Measurements from ENCODE around the gene SUCLG2. TPM values are rescaled to one million over a fixed set of nuclear protein-coding genes. Genes with fewer than 3 reads are reported as not detected.

Gene SUCLG2, protein sequence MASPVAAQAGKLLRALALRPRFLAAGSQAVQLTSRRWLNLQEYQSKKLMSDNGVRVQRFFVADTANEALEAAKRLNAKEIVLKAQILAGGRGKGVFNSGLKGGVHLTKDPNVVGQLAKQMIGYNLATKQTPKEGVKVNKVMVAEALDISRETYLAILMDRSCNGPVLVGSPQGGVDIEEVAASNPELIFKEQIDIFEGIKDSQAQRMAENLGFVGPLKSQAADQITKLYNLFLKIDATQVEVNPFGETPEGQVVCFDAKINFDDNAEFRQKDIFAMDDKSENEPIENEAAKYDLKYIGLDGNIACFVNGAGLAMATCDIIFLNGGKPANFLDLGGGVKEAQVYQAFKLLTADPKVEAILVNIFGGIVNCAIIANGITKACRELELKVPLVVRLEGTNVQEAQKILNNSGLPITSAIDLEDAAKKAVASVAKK
- total RNA-seq (2022), result 49.5 and 56.6 TPM in 2 replicates
- Bru-seq, nascent RNA, result percentile 85 among the genes with signal in this experiment
- BruChase-seq, experiment 1, labeled RNA remaining after a 6-hour chase, result percentile 63 among the genes with signal in this experiment
- percentile 62 among the genes with signal in this experiment for BruChase-seq, experiment 2, labeled RNA remaining after a 2-hour chase
- long read RNA-seq, transcript SUCLG2-201 (11 exons, 2,352 nt), result major isoform, 118 of 143 reads
- long read RNA-seq, partial matches to known transcripts, result 4 of 143 reads
- long read RNA-seq, other reads (novel, unspliced or antisense), result 21 of 143 reads

DNA sequence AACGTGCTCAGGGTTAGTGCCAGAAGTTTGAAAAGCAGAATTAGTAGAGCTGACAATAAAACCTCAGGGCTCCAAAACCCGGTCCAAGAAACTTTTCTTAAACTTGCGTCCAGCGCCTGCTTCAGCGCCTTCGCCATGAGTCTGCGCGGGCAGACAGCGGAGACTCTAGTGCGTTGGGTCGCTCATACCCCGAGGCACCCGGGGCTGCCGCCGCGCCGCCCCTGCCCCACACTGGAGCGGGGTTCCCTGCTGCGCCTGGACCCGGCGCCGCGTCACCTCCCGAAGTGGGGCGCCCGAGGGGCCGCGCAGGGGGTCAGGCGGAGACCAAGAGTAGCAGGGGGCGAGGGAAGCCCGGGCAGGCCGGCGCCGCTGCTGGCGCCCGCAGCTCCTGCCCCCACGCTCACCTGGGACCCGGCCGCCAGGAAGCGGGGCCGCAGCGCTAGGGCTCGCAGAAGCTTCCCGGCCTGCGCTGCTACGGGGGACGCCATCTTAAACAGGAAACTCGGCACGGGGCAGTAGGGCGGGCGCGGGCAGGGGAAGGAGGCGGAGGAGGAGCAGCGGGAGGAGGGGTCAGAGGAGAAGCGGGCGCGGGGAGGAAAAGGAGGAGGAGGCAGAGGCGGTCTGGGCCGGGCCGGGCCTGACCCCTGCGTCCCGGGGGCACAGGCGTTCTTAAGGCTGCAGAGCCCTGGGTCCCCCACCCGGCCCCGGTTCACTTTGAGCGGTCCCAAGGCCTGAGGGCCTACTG is at the start of gene SUCLG2:
SUCLG2 (minus strand) TSS at position 514 of the 745 bp plus-strand sequence; CDS start at position 488, 26 bp downstream.
- H3K9me3 Mint-ChIP-seq (ENCODE audit: low read depth, unreplicated experiment), result no peaks in the 10 kb centered on the region
- no TSS peak for BruUV-seq (replicated peaks)
- H3K4me1 Mint-ChIP-seq (ENCODE audit: low read depth, unreplicated experiment), result peaks cover 27% of the 10 kb centered on the region
- peak within 1 kb of the TSS; percentile 52 for H3K27ac Mint-ChIP-seq (ENCODE audit: unreplicated experiment)
- TF ChIP-seq, protein P1, sequence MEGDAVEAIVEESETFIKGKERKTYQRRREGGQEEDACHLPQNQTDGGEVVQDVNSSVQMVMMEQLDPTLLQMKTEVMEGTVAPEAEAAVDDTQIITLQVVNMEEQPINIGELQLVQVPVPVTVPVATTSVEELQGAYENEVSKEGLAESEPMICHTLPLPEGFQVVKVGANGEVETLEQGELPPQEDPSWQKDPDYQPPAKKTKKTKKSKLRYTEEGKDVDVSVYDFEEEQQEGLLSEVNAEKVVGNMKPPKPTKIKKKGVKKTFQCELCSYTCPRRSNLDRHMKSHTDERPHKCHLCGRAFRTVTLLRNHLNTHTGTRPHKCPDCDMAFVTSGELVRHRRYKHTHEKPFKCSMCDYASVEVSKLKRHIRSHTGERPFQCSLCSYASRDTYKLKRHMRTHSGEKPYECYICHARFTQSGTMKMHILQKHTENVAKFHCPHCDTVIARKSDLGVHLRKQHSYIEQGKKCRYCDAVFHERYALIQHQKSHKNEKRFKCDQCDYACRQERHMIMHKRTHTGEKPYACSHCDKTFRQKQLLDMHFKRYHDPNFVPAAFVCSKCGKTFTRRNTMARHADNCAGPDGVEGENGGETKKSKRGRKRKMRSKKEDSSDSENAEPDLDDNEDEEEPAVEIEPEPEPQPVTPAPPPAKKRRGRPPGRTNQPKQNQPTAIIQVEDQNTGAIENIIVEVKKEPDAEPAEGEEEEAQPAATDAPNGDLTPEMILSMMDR (IDR thresholded peaks at IDR 0.05; ENCODE audit: unreplicated experiment), result no peak
- no peaks in the 10 kb centered on the region for H3K27me3 Mint-ChIP-seq (ENCODE audit: unreplicated experiment)
- peak; percentile 89 for DNase-seq
- CTCF ChIA-PET, result no interaction called here
- peaks cover 17% of the 10 kb centered on the region for H3K36me3 Mint-ChIP-seq (ENCODE audit: insufficient read depth, unreplicated experiment)
- peak within 1 kb of the TSS; percentile 70 for H3K4me3 Mint-ChIP-seq (ENCODE audit: low read depth, unreplicated experiment)
- intact Hi-C loops (cut with micrococcal nuclease; ENCODE audit: unreplicated experiment), result no loop called here

DNA sequence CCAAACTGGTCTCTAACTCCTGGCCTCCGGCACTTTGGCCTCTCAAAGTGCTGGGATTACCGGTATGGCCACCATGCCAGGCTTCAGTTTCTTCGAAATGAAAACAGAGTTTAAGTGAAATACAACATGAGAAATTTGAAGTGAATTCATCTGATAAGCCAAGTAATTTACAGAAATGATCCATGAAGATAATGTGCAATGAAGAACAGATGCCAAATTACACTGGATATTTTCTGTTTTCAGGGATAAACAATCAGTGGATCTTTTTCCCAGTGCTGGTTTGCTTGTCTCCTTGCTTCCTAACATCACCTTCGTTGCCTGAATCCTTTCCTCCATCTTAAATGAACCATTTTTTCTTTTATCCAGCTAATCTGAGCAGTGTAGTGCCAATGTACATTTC is 46.2 kb upstream of the SUCLG2 start:
- no TSS peak for BruUV-seq (replicated peaks)
- CTCF ChIA-PET, result no interaction called here
- Mint-ChIP-seq H3K4me1 (ENCODE audit: low read depth, unreplicated experiment) (no peaks in the 10 kb centered on the region), H3K27ac (ENCODE audit: unreplicated experiment) (no peak overlapping the region), H3K9me3 (ENCODE audit: low read depth, unreplicated experiment) (peaks cover 1% of the 10 kb centered on the region), H3K27me3 (ENCODE audit: unreplicated experiment) (no peaks in the 10 kb centered on the region), H3K36me3 (ENCODE audit: insufficient read depth, unreplicated experiment) (no peaks in the 10 kb centered on the region), H3K4me3 (ENCODE audit: low read depth, unreplicated experiment) (no peak overlapping the region)
- DNase-seq, result no peak
- intact Hi-C loops (cut with micrococcal nuclease; ENCODE audit: unreplicated experiment), result no loop called here
- TF ChIP-seq, protein P1 (IDR thresholded peaks at IDR 0.05; ENCODE audit: unreplicated experiment), result no peak

GRCh38 chr3:67699882-67700281 is 45.5 kb upstream of the SUCLG2 start:
- no peak for DNase-seq
- TF ChIP-seq, protein P1 (IDR thresholded peaks at IDR 0.05; ENCODE audit: unreplicated experiment), result no peak
- CTCF ChIA-PET, result no interaction called here
- Mint-ChIP-seq H3K4me3 (ENCODE audit: low read depth, unreplicated experiment) (no peak overlapping the region), H3K9me3 (ENCODE audit: low read depth, unreplicated experiment) (peaks cover 3% of the 10 kb centered on the region), H3K36me3 (ENCODE audit: insufficient read depth, unreplicated experiment) (no peaks in the 10 kb centered on the region), H3K27ac (ENCODE audit: unreplicated experiment) (no peak overlapping the region), H3K4me1 (ENCODE audit: low read depth, unreplicated experiment) (no peaks in the 10 kb centered on the region), H3K27me3 (ENCODE audit: unreplicated experiment) (no peaks in the 10 kb centered on the region)
- intact Hi-C loops (cut with micrococcal nuclease; ENCODE audit: unreplicated experiment), result no loop called here
- BruUV-seq (replicated peaks), result no TSS peak

- TF ChIP-seq, protein P1 (IDR thresholded peaks at IDR 0.05; ENCODE audit: unreplicated experiment), result no peak
- CTCF ChIA-PET, result no interaction called here
- Mint-ChIP-seq H3K9me3 (ENCODE audit: low read depth, unreplicated experiment) (peaks cover 8% of the 10 kb centered on the region), H3K27me3 (ENCODE audit: unreplicated experiment) (no peaks in the 10 kb centered on the region), H3K4me1 (ENCODE audit: low read depth, unreplicated experiment) (no peaks in the 10 kb centered on the region), H3K27ac (ENCODE audit: unreplicated experiment) (no peak overlapping the region), H3K4me3 (ENCODE audit: low read depth, unreplicated experiment) (no peak overlapping the region), H3K36me3 (ENCODE audit: insufficient read depth, unreplicated experiment) (no peaks in the 10 kb centered on the region)
- intact Hi-C loops (cut with micrococcal nuclease; ENCODE audit: unreplicated experiment), result no loop called here
- no peak for DNase-seq
- BruUV-seq (replicated peaks), result no TSS peak
Measured at GRCh38 chr3:67692621-67693020, 38.2 kb upstream of the SUCLG2 start.
